Hematopoietic multipotent progenitor cell (in vitro differentiated cells): ENCODE results near the gene KANK2. TPM values are rescaled to one million over a fixed set of nuclear protein-coding genes. Genes with fewer than 3 reads are reported as not detected.
A peak's percentile ranks its signal among the peaks of the same experiment; 100 is the strongest.
"Not testable (repeated sequence)": the region's sequence is repeated elsewhere in the genome, so short reads cannot be mapped to it uniquely, and the experiment has no call there.

ENCODE experiments used
- DNase-seq, 3 donors: peaks; one replicate each; pipeline ENCODE4 v3.0.0-alpha.2; 2011 to 2015; ENCODE audit warnings: low read depth in 2 of 3, low spot score in 2 of 3
- total RNA-seq: library from RNA; depleted of rRNA; stranded (reverse); fragments of >200 nt; gene quantifications from one replicate; pipeline ENCODE4 v1.2.3, GENCODE V29; 2012

KANK2 gene
- total RNA-seq, 1 donor: 74.1 TPM

DNA sequence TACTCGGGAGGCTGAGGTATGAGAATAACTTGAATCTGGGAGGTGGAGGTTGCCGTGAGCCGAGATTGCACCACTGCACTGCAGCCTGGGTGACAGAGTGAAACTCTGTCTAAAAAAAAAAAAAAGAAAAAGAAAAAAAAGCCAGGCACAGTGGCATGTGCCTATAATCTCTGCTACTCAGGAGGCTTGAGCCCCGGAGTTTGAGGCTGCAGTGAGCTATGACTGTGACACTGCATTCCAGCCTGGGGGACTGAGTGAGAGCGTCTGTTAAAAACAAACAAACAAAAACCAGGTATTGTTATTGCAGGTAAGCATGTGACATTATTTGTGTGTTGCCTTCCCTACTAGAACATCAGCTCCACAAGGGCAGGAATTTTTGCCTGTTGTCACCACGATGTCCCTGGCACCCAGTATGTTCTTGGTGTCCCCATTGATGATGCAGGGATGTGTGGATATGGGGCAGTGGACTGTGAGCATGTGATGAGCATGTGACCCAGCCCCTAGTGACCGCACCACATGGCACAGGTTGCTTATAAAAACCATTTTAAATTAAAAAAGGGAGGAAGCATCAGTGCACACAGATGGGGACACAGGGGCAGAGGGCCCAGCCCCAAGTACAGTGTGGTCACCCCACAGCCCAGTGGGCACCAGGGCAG lies 1.6 kb upstream of the KANK2 start:
- DNase-seq: no peak

- no peak for DNase-seq
Measured at GRCh38 chr19:11198175-11198534, 810 bp upstream of the KANK2 start.

DNA sequence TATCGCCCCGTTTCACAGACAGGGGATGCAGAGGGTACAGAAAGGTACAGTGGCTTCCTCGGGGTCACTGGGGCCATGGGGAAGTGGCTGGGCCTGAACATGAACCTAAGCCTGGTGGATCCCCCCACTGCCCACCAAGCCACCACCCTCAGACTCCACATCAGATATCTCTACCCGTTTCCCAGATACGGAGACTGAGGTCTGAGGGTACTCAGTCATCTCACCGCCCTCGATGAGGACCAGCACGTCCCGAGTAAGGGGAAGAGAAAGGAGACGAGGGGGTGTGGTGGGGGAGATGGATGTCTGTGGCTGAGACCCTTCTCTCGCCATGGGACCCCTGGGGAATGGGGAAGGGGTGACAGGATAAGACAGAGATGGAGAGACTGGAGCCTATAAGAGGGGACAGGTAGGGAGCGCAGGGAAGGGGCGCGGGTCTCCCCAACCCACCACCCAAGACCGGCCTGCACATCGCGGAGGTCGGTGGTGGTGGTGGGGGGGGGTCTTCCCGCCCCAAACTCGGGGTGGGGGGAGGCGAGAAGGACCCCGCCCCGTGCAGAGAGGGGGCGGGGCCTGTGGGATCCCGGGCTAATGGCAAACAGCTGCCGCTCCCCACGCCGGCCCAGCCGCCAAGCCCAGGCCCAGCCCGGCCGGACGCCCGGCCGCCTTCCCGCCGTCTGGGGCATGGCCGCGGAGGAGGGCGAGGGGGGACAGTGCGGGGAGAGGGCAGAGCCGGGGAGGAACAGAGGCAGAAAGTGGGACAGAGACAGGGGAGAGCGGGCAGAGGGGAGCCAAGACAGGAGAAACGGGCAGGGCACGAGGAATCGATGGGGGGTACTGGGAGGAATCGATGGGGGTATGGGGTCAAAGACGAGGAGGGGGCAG lies 698 bp downstream of the KANK2 start:
- DNase-seq: no peak

DNA sequence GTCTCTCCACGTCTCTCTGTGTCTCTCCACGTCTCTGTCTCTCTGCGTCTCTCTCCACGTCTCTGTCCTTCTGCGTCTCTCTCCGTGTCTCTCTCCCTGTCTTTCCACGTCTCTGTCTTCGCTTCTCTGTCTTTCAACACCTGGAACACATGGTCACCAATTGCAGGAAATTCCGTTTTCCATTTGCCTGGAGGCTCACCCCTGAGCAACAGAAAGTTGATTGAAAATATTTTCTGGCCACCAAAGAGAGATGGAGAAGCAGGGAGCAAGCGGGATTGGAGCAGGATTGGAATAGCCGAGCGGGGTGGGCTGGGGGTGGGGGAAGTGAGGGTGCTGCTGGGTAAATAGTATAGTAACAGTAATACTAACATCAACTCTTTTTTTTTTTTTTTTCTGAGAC lies 1.7 kb downstream of the KANK2 start:
- DNase-seq: no peak

DNA sequence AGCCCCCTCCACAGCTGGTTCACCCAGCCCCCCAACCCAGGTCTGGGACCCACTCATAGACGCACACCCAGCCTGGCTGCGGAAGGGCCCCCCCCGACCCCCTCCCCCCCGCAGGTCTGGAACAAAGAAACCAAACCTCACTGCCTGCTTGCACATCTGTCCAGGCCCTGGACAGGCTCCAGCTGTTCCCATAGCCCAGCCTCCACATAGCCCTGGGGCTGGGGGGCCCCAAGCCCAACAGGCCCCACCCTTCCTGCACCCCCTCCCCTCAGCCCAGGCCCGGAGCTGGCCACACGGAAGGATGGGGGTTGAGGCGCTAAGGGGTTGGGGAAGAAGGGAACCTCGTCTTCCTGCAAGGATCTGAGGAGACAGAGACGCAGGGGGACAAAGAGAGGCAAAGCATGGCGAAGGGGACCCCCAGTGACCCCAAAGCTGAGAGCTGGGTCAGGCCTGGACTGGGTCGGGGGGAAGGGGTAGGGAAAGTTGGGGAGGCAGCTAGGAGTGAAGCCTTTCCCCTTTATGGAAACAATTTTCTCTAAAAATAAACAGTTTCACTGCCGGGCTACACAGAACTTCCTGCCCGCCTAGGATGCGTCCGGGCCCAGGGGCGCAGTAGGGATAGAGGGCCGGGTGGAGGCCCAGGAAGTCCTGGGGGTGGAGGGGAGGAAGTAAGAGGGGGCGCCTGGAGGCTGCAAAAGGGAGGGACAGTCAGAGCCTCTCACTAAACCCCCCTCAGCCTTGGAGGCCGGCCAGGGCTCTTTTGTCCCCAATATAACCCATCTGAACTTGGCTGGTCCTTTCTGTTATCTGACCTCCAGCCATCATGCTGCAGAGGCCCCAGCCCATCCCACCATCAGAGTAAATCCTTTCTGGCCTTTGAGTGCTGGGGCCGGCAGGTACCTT lies 2.4 kb downstream of the KANK2 start:
- no peak for DNase-seq

DNA sequence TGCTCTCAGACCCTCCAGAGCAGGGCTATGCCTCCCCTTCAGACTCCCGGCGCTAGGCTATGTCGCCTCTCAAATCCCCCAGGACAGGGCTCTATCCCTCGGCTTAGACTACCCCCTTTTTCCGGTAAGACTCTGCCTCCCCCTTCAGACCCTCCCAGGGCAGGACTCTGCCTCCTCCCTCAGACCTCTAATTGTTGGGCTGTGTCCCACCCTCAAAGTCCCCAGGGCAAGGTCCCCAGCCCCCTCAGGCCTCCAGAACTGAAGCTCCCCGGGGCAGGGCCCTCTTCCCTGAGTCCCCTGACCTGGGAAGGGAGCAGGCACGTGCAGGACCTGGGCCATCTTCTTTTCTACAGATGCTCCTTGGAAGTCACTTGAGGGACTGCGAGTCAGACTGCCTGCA lies 3.2 kb downstream of the KANK2 start:
- no peak for DNase-seq

- DNase-seq: no peak
Measured at GRCh38 chr19:11192957-11193939, 4.1 kb downstream of the KANK2 start.

GRCh38 chr19:11191934-11192333 lies 5.4 kb downstream of the KANK2 start:
- no peak for DNase-seq

DNA sequence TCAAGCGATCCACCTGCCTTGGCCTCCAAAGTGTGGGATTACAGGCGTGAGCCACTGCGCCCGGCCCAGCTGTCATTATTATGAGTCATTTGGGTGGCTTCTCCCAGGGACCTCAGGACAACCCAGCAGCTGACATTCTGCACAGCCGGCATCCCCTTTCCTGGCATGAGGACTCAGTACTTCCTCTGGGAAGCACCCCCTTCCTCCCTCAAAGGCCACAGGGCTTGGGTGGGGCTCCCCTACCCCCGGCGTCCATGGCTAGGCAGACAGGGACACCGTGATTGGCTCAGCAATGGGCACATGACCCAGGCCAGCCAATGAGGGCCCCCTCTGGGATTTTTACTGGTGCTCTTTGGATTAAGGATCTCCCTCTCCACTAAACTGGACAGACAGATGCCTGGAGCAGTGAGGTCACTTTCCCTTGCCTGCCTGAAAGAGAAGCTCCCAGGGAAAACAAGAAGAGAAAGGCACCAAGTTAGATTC lies 6.0 kb downstream of the KANK2 start:
- DNase-seq: peak in 2 of 3 donors; percentile 48 to 59

- DNase-seq: no peak
Measured at GRCh38 chr19:11190501-11190900, 6.8 kb downstream of the KANK2 start.

DNA sequence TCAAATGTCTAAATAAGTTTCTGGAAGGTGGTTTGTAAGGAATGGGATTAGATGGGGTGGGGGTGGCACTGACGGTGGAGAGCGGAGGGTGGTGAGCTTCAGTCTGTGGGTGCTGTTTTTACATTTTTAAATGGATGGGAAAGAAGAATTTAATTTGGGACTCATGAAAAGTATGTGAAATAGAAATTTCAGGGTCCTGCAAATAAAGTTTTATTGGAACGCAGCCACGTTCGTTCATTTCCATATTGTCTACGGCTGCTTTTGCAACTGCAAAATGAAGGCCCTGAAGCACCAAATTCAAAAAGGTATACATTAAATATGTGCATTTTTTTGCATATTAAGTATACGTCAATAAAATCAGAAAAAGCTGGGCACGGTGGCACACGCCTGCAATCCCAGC lies 9.9 kb downstream of the KANK2 start:
- no peak for DNase-seq

- DNase-seq: no peak
Measured at GRCh38 chr19:11182994-11183393, 14.4 kb downstream of the KANK2 start.

- DNase-seq: no peak
Measured at GRCh38 chr19:11181488-11181887, 15.9 kb downstream of the KANK2 start.

DNA sequence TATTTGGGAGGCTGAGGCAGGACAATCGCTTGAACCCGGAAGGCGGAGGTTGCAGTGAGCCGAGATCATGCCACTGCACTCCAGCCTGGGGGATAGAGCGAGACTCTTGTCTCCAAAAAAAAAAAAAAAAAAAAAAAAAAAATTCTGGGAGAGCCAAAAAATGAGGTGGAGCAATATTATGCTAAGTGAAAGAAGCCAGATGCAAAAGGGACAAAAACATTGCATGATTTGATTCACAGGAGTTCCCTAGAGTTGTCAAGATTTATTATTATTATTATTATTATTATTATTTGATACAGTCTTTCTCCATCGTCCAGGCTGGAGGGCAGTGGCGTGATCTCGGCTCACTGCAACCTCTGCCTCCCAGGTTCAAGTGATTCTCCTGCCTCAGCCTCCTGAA lies 16.4 kb downstream of the KANK2 start:
- DNase-seq: not testable (repeated sequence)

DNA sequence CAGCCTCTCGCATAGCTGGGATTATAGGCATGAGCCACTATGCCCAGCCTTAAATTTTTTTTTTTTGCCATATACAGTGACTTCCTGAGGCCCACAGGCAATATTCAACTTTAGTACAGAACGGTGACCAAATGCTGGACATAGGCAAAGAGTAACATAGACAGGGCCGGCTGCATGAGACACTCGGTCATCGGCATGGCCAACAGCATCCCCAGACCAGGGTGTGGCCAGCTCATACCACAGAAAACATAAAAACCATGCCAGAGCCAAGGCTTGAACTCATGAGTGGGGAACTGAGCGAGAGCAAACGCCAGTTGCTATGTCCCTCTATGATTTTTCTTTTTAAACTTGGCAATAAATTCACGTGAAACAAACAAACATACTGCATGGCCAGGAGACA lies 17.0 kb downstream of the KANK2 start:
- no peak for DNase-seq

GRCh38 chr19:11179716-11180297 lies 17.5 kb downstream of the KANK2 start:
- peak in 1 of 3 donors; percentile 42 for DNase-seq

- DNase-seq: not testable (repeated sequence)
Measured at GRCh38 chr19:11179145-11179465, 18.2 kb downstream of the KANK2 start.

DNA sequence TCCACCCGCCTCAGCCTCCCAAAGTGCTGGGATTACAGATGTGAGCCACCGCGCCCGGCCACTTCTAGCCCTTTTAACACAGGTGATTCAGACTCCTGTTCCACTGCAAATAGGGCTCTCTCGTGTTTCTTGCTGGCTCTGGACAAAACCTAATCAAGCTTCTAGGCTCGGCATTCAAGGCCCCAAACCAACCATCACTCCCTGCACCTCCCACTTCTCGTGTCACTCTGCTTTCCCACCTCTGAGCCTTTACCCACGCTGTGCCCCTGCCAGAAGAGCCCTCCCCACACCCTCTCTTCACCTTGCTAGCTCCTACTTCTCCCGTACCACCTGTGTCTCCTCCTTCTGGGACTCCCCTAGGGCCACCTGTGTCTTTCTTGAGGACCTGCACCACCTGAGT lies 19.8 kb downstream of the KANK2 start:
- DNase-seq: no peak

DNA sequence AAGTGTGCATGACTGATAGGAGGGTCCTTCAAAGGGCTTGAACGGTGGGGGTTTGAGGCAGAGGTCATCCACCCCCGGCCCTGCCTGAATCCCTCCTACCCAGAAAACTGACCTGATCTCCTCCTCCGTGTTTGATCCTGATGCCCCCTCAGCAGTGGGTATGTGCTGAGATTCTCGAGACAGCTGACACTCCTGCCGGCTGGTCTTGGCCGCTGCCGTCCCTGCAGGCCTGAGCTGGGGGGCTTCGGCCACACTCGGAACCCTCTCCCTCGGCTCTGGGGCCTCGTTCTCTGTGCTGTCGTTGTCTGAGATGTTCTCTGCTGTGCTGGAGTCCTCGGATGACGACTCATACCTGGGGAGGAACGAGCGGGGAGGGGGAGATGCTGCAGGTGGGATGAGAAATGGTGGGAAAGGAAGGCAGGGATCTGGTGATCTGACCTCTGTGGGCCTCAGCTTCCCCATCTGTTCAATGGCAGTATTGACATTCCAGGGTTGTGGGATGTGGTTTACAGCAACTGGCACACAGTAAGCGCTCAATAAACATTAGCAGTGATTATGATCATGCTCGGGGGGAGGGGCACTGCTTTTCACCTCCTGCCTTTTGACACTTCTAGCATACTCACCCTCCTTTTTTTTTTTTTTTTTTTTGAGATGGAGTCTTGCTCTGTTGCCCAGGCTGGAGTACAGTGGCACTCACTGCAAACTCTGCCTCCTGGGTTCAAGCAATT lies 20.7 kb downstream of the KANK2 start:
- no peak for DNase-seq
